GM21381 (cell line): ENCODE results near the gene TRIM9.

Experiments
- ATAC-seq: cut with Tn5 transposase; IDR thresholded peaks from one replicate; pipeline ENCODE4 v1.9.1; 2021; ENCODE audit warnings: mild to moderate bottlenecking, moderate library complexity; ENCODE audit not compliant: unreplicated experiment

TRIM9 gene

GRCh38 chr14:50937325-50937724 lies 157.6 kb downstream of the TRIM9 start:
- no peak for ATAC-seq

- no peak for ATAC-seq
Observed at GRCh38 chr14:50936882-50937281, 158.0 kb downstream of the TRIM9 start.

GRCh38 chr14:50936016-50936340 lies 158.9 kb downstream of the TRIM9 start:
- ATAC-seq: no peak

GRCh38 chr14:50935126-50936015 lies 159.5 kb downstream of the TRIM9 start:
- no peak for ATAC-seq

- ATAC-seq: no peak
Observed at GRCh38 chr14:50932592-50933495, 162.1 kb downstream of the TRIM9 start.

GRCh38 chr14:50932156-50932555 lies 162.7 kb downstream of the TRIM9 start:
- no peak for ATAC-seq

GRCh38 chr14:50931559-50931958 lies 163.3 kb downstream of the TRIM9 start:
- ATAC-seq: no peak

GRCh38 chr14:50929506-50929905 lies 165.4 kb downstream of the TRIM9 start:
- no peak for ATAC-seq

GRCh38 chr14:50928002-50928635 lies 166.8 kb downstream of the TRIM9 start:
- no peak for ATAC-seq

GRCh38 chr14:50926851-50927386 lies 168.0 kb downstream of the TRIM9 start:
- ATAC-seq: no peak
